ENCODE measurements around the gene TAF4.

TAF4 gene

DNA sequence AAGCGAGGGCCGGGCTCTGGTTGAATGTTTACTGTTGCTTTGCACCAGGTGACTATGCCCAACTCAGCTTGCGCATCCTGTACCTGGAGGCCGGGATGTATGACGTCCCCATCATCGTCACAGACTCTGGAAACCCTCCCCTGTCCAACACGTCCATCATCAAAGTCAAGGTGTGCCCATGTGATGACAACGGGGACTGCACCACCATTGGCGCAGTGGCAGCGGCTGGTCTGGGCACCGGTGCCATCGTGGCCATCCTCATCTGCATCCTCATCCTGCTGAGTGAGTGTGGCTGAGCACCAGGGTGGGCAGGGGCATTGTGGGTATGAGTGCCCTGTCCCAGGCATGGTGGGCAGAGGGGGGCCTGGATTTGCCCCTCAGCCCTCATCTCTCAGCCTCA lies 136.1 kb downstream of the TAF4 start:
- no peak for DNase-seq

DNA sequence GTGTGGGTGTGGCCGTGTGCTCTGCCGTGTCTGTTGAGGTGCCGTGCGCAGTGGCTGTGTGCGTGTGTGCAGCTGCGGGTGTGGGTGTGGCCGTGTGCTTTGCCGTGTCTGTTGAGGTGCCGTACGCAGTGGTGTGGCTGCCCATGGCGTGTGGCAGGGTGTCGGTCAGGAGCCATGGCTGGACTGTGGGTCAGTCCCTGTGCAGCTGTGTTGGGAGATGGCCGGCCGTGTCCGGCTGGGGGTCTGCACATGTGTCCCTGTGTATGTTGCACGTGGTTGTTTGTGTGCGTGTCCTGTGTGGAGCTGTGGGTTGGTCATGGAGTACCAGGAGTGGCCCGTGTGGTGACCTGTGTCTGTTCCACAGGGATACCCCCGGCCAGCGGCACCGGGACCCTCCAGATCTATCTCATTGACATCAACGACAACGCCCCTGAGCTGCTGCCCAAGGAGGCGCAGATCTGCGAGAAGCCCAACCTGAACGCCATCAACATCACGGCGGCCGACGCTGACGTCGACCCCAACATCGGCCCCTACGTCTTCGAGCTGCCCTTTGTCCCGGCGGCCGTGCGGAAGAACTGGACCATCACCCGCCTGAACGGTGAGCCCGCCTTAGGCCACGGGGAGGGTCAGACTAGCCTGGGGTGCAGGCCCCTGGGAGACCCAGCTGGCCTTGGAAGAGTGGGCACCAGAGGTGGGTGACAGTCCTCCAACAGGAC lies 137.7 kb downstream of the TAF4 start:
- DNase-seq, result no peak

DNA sequence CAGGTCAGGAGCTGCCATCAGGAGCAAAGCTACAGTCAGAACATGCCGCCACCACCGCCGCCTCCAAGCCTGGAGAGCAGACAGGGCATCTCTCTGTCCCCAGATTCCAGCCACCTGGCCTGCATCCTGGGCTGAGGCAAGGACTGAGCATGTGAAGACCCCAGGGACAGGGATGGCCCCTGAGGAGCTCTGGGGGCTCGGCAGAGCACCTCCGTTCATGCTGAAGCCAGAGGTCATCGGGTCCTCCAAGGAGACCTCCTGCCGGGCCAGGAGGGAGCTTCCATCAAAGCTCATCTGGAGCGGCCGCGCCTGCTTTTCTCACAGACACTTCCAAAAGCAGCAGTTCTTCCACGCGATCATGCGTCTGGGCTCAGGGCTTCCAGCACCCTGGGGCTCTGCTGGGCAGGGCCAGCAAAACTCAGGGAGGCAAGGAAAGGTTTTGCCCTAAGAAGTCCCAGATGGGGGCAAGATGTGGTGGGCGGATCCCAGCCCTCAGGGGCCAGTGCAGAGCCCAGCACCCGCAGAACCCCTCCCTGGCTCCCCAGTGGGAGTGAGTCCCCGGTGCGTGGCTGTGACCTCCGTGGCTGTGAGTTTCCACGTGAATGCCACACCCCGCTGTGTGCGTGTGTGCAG lies 138.4 kb downstream of the TAF4 start:
- no peak for DNase-seq

DNA sequence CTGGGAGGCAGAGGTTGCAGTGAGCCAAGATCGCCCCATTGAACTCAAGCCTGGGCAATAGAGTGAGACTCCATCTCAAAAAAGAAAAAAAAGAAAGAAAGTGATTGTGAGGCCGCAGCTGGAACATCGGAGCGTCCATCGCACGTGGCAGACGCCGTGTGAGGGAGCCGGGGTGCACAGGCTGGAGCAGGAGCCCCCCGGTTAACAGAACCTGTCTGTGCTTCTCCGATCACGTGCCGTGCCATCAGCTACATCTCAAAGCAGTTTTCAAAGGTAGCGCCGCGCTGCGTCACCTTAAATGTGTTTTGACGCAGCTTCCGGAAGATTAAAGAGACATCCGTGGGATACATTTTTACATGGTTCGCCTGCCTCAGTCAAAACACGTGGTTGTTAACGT lies 138.9 kb downstream of the TAF4 start:
- no peak for DNase-seq

DNA sequence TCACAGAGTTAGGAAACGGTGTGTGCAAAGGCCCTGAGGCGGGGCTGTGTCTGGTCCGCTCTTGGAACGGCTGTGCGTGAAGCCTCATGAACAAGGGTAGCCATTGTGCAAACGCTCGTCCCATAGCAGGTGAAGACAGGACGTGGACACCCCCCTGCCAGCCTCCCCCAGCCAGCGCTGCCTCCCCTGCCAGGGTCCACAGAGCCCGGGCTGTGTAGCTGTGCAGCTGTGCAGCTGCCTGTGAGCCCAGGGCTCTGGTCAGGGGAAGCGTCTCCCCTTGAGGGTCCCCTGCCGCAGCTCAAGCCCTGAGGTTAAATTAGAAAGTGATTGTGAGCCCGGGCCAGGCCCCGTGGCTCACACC lies 139.4 kb downstream of the TAF4 start:
- DNase-seq, result no peak

DNA sequence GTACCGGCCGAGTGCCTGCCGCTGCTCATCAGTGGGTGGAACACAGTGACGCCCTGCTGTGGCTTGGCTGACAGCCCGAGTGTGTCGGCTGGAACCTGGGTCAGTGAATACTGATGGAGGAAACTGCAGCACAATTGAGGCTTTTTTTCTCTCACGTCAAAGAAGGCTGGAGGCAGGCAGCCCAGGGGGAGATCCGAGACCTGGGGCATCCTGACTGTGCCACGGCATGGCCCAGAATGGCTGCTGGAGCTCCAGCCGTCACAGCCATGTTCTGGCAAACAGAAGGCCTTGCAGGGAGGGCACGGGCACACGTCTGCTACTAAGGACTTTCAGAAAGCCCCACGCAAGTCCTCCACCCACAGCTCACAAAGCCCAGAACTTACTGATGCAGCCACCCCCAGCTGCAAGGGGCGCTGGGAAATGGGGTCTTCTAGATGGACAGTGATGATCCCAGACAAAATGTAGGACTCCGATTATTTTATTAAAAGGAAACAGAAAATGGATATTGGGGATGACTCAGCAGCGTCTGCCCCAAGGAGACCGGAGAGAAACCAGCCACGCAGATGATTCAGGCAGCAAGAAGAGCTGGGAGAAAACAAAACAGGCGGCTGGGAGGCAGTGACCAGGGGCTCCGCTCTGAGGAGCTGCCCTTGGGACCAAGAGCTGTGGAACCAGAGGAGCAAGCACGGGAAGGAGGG lies 140.0 kb downstream of the TAF4 start:
- DNase-seq, result no peak

DNA sequence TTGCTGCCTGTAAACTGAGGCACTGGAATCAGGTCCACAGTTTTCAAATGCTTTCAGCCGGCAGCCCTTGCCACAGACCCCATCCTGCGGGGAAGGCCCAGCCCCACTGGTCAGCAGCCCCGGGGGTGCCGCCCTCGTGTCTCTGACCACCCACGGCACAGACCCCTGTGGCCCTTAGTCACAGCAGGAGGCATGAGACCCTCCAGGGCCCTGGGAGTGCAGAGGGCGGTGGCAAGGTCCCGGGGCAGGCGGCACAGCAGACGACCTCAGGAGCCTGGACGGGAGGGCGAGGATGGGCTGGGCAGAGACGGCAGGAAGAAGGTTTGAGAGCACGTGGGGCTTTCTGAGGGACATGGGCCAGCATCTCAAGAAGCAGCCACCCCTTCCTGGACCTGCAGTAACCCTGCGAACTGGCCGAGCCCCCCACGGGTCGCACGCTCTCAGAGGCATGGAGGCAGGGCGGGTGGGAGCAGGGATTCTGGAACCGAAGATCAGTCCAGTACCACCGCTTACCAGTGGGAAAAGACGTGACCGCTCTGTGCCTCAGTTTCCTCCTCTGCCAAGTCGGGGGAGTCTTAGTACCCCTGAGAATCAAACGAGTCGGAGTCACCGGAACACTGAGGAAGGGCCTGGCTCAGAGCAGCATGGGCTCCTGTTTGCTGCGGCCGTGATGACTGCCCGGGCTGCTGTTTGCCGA lies 140.7 kb downstream of the TAF4 start:
- DNase-seq, result no peak
